ENCODE results near the gene PPFIA4.

GRCh38 chr1:203036537-203036936 is 10.2 kb downstream of the PPFIA4 start:
- TF ChIP-seq CTCF (IDR thresholded peaks at IDR 0.05) (no peak), POLR2A (IDR thresholded peaks at IDR 0.05) (no peak), EP300 (IDR thresholded peaks at IDR 0.05) (no peak), POLR2AphosphoS5 (IDR thresholded peaks at IDR 0.05) (no peak)
